ENCODE measurements around the gene SDE2. TPM values are rescaled to one million over a fixed set of nuclear protein-coding genes. Genes with fewer than 3 reads are reported as not detected.

The SDE2 gene
- total and polyA plus RNA-seq, 2 of the 4 experiments (the other 2 are of a cell fraction): 8.5 to 14.7 TPM

- no TSS peak for BruUV-seq (replicated peaks)
- H3K9me1 ChIP-seq (ENCODE audit: insufficient read depth, low read length): no peaks in the 10 kb centered on the region
- H2BK20ac ChIP-seq (ENCODE audit: low read depth, low read length): no peak overlapping the region
- POLR2A ChIA-PET (ENCODE audit: unreplicated experiment): no interaction called here
- H3K27me3 ChIP-seq (ENCODE audit: control insufficient read depth, insufficient read depth, low read length): peaks cover 27% of the 10 kb centered on the region
- no peak overlapping the region for H3K27ac ChIP-seq (ENCODE audit: insufficient read depth, low read length)
- DNase-seq: no peak
- TF ChIP-seq CEBPB (IDR thresholded peaks at IDR 0.05; ENCODE audit: low read depth, low read length): no peak
- no peak for TF ChIP-seq FOS (IDR thresholded peaks at IDR 0.05; ENCODE audit: low read depth, low read length)
- TF ChIP-seq POLR2A (IDR thresholded peaks at IDR 0.05; ENCODE audit: low read depth, low read length): no peak
- TF ChIP-seq MXI1 (IDR thresholded peaks at IDR 0.05; ENCODE audit: borderline replicate concordance, low read depth, low read length): no peak
- TF ChIP-seq NFE2L2 (IDR thresholded peaks at IDR 0.05; ENCODE audit: low read depth, low read length): no peak
- TF ChIP-seq ELK1 (IDR thresholded peaks at IDR 0.05; ENCODE audit: borderline replicate concordance, low read depth, low read length): no peak
- no peak for TF ChIP-seq BHLHE40 (IDR thresholded peaks at IDR 0.05; ENCODE audit: low read depth, low read length)
- TF ChIP-seq RAD21 (IDR thresholded peaks at IDR 0.05; ENCODE audit: low read length): no peak
- no peak for TF ChIP-seq CHD1 (IDR thresholded peaks at IDR 0.05; ENCODE audit: low read depth, low read length)
- TF ChIP-seq MAFK (IDR thresholded peaks at IDR 0.05; ENCODE audit: low read depth, low read length): no peak
- WGBS, 2 experiments (ENCODE audit: extremely low coverage in 2 of 2, insufficient read length in 1 of 2): 48% methylated on average over 2 of the region's 4 CpGs; no CpG with 5 or more reads in 1 of the 2 experiments
- intact Hi-C loops (cut with micrococcal nuclease): no loop called here
- H3K79me1 ChIP-seq (ENCODE audit: low read depth in 1 of 2, low read length in 2 of 2): no peaks in the 10 kb centered on the region
- no peak overlapping the region for H3K14ac ChIP-seq (replicated peaks; ENCODE audit: low read depth, low read length)
- H3K4ac ChIP-seq (ENCODE audit: low read depth, low read length): no peak overlapping the region
- no peaks in the 10 kb centered on the region for H4K20me1 ChIP-seq (ENCODE audit: insufficient read depth, low read length)
- no peak overlapping the region for H2BK15ac ChIP-seq (ENCODE audit: low read depth, low read length)
- H3K56ac ChIP-seq (ENCODE audit: extremely low read depth, insufficient read depth, low read length): no peak overlapping the region
- H4K8ac ChIP-seq (ENCODE audit: low read depth in 2 of 2, low read length in 2 of 2): no peak overlapping the region
- no peak overlapping the region for H3K4me3 ChIP-seq (ENCODE audit: insufficient read depth, low read depth, low read length)
- ATAC-seq (ENCODE audit: low read depth): no peak
- dilution Hi-C loops (cut with HindIII; ENCODE audit: low sequenced_read_pairs, unreplicated experiment): no loop called here
- H2AK9ac ChIP-seq (replicated peaks; ENCODE audit: low read depth, low read length, poor library complexity): no peak overlapping the region
- no peak overlapping the region for H4K5ac ChIP-seq (ENCODE audit: low read depth, low read length)
- no peak overlapping the region for H2BK120ac ChIP-seq (ENCODE audit: low read depth, low read length)
- CTCF ChIA-PET: no interaction called here
- in situ Hi-C loops (cut with MboI; ENCODE audit: low sequenced_read_pairs): no loop called here
- H4K91ac ChIP-seq (ENCODE audit: insufficient read depth, low read depth, low read length): no peak overlapping the region
- no peak overlapping the region for H3K4me2 ChIP-seq (ENCODE audit: low read depth, low read length)
- no peak overlapping the region for H3K9ac ChIP-seq (ENCODE audit: low read depth, low read length)
- no peaks in the 10 kb centered on the region for H3K36me3 ChIP-seq (ENCODE audit: control insufficient read depth, insufficient read depth, low read length)
- H3K23ac ChIP-seq (ENCODE audit: low read depth, low read length): no peak overlapping the region
- no peak overlapping the region for H3K18ac ChIP-seq (ENCODE audit: low read depth, low read length)
- no peaks in the 10 kb centered on the region for H3K4me1 ChIP-seq (ENCODE audit: control insufficient read depth, insufficient read depth, low read length)
- H3K9me3 ChIP-seq (ENCODE audit: control insufficient read depth, insufficient read depth, low read length): no peaks in the 10 kb centered on the region
- H2AFZ ChIP-seq (replicated peaks; ENCODE audit: low read length, poor library complexity): no peak overlapping the region
- no peak overlapping the region for H2AK5ac ChIP-seq (ENCODE audit: low read depth, low read length)
- no peak overlapping the region for H2BK5ac ChIP-seq (ENCODE audit: low read depth, low read length, poor library complexity, severe bottlenecking)
These were observed 55.6 kb downstream of the SDE2 start for GRCh38 chr1:225943582-225943981.

All from IMR-90 (cell line).